ENCODE data around the gene PEX26. TPM values are rescaled to one million over a fixed set of nuclear protein-coding genes. Genes with fewer than 3 reads are reported as not detected.
"Not testable (repeated sequence)": the region's sequence is repeated elsewhere in the genome, so short reads cannot be mapped to it uniquely, and the experiment has no call there.

Gene PEX26
- total and polyA plus RNA-seq, 2 experiments from 2014 or later, result 4.0 to 48.9 TPM

DNA sequence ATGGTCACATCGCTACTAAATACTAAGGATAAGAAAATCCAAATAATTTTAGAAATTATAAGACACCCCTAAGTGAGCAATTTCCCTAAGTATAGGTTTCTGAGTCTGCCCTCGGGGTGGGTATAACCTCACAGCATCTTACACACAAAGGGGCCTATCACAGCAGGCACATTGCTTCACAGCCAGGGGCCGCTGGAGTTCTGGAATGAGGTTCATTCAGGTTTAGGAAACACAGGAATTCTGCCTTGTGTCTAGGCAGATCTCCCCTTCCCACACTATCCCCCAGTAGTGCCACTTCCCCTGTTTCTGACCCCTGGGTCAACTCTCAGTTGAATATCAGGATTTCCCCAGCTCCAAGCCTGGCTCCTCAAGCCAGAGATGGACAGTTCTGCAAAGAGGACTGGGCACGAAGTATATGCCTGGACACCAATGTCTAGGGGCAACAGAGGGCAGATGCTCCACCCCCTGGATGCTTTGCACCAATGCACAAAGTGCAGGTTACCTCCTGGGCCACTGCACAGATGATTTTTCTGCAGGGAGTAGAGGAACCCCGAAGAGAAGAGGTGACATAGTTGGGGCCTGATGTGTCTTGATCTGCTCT is 44.3 kb downstream of the PEX26 start:
- Histone ChIP-seq H3K4me2 (no peak overlapping the region), H3K4me3 (no peak overlapping the region), H3K9me2 (ENCODE audit: insufficient read depth) (0 out of 2 replicates have a peak, but pooled peaks cover 3% of the 10 kb centered on the region), H3F3A (replicated peaks; ENCODE audit: low read depth) (no peaks in the 10 kb centered on the region), H3K79me2 (replicated peaks; ENCODE audit: insufficient read depth) (no peaks in the 10 kb centered on the region), H3K36me3 (ENCODE audit: insufficient read depth) (no peaks in the 10 kb centered on the region), H2AFZ (no peak overlapping the region), H3K27ac (ENCODE audit: low read depth) (no peak overlapping the region), H4K20me1 (replicated peaks; ENCODE audit: insufficient read depth) (no peaks in the 10 kb centered on the region), H3K27me3 (ENCODE audit: insufficient read depth) (no peaks in the 10 kb centered on the region), H3K4me1 (ENCODE audit: insufficient read depth) (no peaks in the 10 kb centered on the region)
- no peak overlapping the region for H3K4me3 Mint-ChIP-seq
- DNase-seq (ENCODE audit: low spot score), result peak; percentile 52
- no peak for TF ChIP-seq STAT1 (IDR thresholded peaks at IDR 0.05; ENCODE audit: unreplicated experiment)
- TF ChIP-seq, protein P1, sequence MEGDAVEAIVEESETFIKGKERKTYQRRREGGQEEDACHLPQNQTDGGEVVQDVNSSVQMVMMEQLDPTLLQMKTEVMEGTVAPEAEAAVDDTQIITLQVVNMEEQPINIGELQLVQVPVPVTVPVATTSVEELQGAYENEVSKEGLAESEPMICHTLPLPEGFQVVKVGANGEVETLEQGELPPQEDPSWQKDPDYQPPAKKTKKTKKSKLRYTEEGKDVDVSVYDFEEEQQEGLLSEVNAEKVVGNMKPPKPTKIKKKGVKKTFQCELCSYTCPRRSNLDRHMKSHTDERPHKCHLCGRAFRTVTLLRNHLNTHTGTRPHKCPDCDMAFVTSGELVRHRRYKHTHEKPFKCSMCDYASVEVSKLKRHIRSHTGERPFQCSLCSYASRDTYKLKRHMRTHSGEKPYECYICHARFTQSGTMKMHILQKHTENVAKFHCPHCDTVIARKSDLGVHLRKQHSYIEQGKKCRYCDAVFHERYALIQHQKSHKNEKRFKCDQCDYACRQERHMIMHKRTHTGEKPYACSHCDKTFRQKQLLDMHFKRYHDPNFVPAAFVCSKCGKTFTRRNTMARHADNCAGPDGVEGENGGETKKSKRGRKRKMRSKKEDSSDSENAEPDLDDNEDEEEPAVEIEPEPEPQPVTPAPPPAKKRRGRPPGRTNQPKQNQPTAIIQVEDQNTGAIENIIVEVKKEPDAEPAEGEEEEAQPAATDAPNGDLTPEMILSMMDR (conservative IDR thresholded peaks at IDR 0.05; ENCODE audit: low read depth in 2 of 2), result peak; percentile 25 to 48; a peak in 3 of 4 replicates
- no peaks in the 10 kb centered on the region for H3K9me3 Mint-ChIP-seq
- ATAC-seq, result peak; percentile 82
- peaks cover 3% of the 10 kb centered on the region for H3K27me3 Mint-ChIP-seq (ENCODE audit: insufficient read depth, low read depth, poor library complexity)
- H3K4me1 Mint-ChIP-seq, result peaks cover 6% of the 10 kb centered on the region; the same call in 1 of the 3 replicates
- no peak overlapping the region for H3K27ac Mint-ChIP-seq
- H3K36me3 Mint-ChIP-seq (ENCODE audit: low read depth), result no peaks in the 10 kb centered on the region; the same call in 2 of the 3 replicates

DNA sequence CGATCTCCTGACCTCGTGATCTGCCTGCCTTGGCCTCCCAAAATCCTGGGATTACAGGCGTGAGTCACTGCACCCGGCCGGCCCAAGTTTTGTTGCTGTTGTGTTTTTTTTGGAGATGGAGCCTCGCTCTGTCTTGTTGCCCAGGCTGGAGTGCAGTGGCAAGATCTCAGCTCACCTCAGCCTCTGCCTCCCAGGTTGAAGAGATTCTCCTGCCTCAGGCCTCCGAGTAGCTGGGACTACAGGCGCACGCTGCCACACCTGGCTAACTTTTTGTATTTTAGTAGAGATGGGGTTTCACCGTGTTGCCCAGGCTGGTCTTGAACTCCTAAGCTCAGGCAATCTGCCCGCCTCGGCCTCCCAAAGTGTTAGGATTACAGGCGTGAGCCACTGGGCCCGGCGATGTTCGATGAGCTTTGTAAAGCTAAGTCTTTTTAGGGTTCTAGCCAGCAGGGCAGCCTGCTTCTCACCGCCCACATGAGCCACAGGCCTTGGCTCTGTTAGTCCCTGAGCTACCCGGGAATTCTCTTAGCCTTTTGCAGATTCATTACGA is 45.8 kb downstream of the PEX26 start:
- not testable (repeated sequence) for H3K27me3 ChIP-seq (ENCODE audit: insufficient read depth); H2AFZ ChIP-seq; H3K4me1 ChIP-seq (ENCODE audit: insufficient read depth); H3K27ac ChIP-seq (ENCODE audit: low read depth); H3K79me2 ChIP-seq (replicated peaks; ENCODE audit: insufficient read depth); H3K9me2 ChIP-seq (ENCODE audit: insufficient read depth); H3K36me3 Mint-ChIP-seq (ENCODE audit: low read depth); H3K4me2 ChIP-seq; H3K27ac Mint-ChIP-seq; H3K4me3 ChIP-seq; H3K9me3 Mint-ChIP-seq; H3K36me3 ChIP-seq (ENCODE audit: insufficient read depth); H3K4me3 Mint-ChIP-seq; H3K27me3 Mint-ChIP-seq (ENCODE audit: insufficient read depth, low read depth, poor library complexity); H3K4me1 Mint-ChIP-seq; H4K20me1 ChIP-seq (replicated peaks; ENCODE audit: insufficient read depth); H3F3A ChIP-seq (replicated peaks; ENCODE audit: low read depth); DNase-seq (ENCODE audit: low spot score); ATAC-seq

DNA sequence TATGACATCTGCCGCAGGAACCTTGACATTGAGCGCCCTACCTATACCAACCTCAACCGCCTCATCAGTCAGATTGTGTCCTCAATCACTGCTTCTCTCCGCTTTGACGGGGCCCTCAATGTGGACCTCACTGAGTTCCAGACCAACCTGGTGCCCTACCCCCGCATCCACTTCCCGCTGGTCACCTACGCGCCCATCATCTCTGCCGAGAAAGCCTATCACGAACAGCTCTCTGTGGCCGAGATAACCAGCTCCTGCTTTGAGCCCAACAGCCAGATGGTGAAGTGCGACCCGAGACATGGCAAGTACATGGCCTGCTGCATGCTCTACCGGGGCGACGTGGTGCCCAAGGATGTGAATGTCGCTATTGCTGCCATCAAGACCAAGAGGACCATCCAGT is 48.8 kb downstream of the PEX26 start:
- H3K4me3 ChIP-seq, result no peak overlapping the region
- no peaks in the 10 kb centered on the region for H3K79me2 ChIP-seq (replicated peaks; ENCODE audit: insufficient read depth)
- H3K4me2 ChIP-seq, result no peak overlapping the region
- H3K4me1 ChIP-seq (ENCODE audit: insufficient read depth), result no peaks in the 10 kb centered on the region
- H3F3A ChIP-seq (replicated peaks; ENCODE audit: low read depth), result no peaks in the 10 kb centered on the region
- H3K27ac Mint-ChIP-seq, result no peak overlapping the region; the same call in 1 of the 2 replicates
- H3K27me3 ChIP-seq (ENCODE audit: insufficient read depth), result no peaks in the 10 kb centered on the region
- H3K27ac ChIP-seq (ENCODE audit: low read depth), result no peak overlapping the region
- no peaks in the 10 kb centered on the region; the same call in 2 of the 3 replicates for H3K36me3 Mint-ChIP-seq (ENCODE audit: low read depth)
- no peak for DNase-seq (ENCODE audit: low spot score)
- H3K9me2 ChIP-seq (ENCODE audit: insufficient read depth), result 0 out of 2 replicates have a peak, but pooled peaks cover 3% of the 10 kb centered on the region
- no peaks in the 10 kb centered on the region for H3K27me3 Mint-ChIP-seq (ENCODE audit: insufficient read depth, low read depth, poor library complexity)
- H3K4me3 Mint-ChIP-seq, result no peak overlapping the region
- H3K9me3 Mint-ChIP-seq, result no peaks in the 10 kb centered on the region
- no peaks in the 10 kb centered on the region for H3K36me3 ChIP-seq (ENCODE audit: insufficient read depth)
- no peaks in the 10 kb centered on the region for H4K20me1 ChIP-seq (replicated peaks; ENCODE audit: insufficient read depth)
- peaks cover 1% of the 10 kb centered on the region; the same call in 1 of the 3 replicates for H3K4me1 Mint-ChIP-seq
- no peak overlapping the region for H2AFZ ChIP-seq
- no peak for ATAC-seq
- TF ChIP-seq, protein P2, sequence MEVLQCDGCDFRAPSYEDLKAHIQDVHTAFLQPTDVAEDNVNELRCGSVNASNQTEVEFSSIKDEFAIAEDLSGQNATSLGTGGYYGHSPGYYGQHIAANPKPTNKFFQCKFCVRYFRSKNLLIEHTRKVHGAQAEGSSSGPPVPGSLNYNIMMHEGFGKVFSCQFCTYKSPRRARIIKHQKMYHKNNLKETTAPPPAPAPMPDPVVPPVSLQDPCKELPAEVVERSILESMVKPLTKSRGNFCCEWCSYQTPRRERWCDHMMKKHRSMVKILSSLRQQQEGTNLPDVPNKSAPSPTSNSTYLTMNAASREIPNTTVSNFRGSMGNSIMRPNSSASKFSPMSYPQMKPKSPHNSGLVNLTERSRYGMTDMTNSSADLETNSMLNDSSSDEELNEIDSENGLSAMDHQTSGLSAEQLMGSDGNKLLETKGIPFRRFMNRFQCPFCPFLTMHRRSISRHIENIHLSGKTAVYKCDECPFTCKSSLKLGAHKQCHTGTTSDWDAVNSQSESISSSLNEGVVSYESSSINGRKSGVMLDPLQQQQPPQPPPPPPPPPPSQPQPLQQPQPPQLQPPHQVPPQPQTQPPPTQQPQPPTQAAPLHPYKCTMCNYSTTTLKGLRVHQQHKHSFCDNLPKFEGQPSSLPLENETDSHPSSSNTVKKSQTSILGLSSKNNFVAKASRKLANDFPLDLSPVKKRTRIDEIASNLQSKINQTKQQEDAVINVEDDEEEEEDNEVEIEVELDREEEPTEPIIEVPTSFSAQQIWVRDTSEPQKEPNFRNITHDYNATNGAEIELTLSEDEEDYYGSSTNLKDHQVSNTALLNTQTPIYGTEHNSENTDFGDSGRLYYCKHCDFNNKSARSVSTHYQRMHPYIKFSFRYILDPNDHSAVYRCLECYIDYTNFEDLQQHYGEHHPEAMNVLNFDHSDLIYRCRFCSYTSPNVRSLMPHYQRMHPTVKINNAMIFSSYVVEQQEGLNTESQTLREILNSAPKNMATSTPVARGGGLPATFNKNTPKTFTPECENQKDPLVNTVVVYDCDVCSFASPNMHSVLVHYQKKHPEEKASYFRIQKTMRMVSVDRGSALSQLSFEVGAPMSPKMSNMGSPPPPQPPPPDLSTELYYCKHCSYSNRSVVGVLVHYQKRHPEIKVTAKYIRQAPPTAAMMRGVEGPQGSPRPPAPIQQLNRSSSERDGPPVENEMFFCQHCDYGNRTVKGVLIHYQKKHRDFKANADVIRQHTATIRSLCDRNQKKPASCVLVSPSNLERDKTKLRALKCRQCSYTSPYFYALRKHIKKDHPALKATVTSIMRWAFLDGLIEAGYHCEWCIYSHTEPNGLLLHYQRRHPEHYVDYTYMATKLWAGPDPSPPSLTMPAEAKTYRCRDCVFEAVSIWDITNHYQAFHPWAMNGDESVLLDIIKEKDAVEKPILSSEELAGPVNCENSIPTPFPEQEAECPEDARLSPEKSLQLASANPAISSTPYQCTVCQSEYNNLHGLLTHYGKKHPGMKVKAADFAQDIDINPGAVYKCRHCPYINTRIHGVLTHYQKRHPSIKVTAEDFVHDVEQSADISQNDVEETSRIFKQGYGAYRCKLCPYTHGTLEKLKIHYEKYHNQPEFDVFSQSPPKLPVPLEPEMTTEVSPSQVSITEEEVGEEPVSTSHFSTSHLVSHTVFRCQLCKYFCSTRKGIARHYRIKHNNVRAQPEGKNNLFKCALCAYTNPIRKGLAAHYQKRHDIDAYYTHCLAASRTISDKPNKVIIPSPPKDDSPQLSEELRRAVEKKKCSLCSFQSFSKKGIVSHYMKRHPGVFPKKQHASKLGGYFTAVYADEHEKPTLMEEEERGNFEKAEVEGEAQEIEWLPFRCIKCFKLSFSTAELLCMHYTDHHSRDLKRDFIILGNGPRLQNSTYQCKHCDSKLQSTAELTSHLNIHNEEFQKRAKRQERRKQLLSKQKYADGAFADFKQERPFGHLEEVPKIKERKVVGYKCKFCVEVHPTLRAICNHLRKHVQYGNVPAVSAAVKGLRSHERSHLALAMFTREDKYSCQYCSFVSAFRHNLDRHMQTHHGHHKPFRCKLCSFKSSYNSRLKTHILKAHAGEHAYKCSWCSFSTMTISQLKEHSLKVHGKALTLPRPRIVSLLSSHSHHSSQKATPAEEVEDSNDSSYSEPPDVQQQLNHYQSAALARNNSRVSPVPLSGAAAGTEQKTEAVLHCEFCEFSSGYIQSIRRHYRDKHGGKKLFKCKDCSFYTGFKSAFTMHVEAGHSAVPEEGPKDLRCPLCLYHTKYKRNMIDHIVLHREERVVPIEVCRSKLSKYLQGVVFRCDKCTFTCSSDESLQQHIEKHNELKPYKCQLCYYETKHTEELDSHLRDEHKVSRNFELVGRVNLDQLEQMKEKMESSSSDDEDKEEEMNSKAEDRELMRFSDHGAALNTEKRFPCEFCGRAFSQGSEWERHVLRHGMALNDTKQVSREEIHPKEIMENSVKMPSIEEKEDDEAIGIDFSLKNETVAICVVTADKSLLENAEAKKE (CRISPR knock-in tag; IDR thresholded peaks at IDR 0.05), result no peak
- no peak for TF ChIP-seq ZNF114 (CRISPR knock-in tag; IDR thresholded peaks at IDR 0.05)
- no peak for TF ChIP-seq ZNF331 (CRISPR knock-in tag; IDR thresholded peaks at IDR 0.05; ENCODE audit: low read depth)
- TF ChIP-seq POLR2AphosphoS5 (IDR thresholded peaks at IDR 0.05; ENCODE audit: low read depth), result no peak
- TF ChIP-seq NANOG (IDR thresholded peaks at IDR 0.05; ENCODE audit: borderline replicate concordance), result no peak

All from GM23338 (cell line).